Breast epithelium (tissue), 3 donors: Measurements from ENCODE around the gene LGALS8.

ENCODE experiments used
- CTCF ChIP-seq, 3 donors: fragments of 450-650 bp; IDR thresholded peaks; one replicate each; pipeline ENCODE4 v1.5.1; 2016 to 2017; ENCODE audit warnings: antibody characterized with exemption in 3 of 3, mild to moderate bottlenecking in 3 of 3, moderate library complexity in 3 of 3
- POLR2A ChIP-seq: fragments of 450-650 bp; IDR thresholded peaks from one replicate; pipeline ENCODE4 v1.6.1; 2016; ENCODE audit warnings: antibody characterized with exemption, mild to moderate bottlenecking, moderate library complexity
- POLR2AphosphoS5 ChIP-seq, 3 donors: sonication (generic); formaldehyde crosslinking; IDR thresholded peaks; one replicate each; pipeline ENCODE4 v1.6.1; 2017; ENCODE audit warnings: antibody characterized with exemption in 3 of 3

GRCh38 chr1:236502579-236502971 lies 21.2 kb upstream of the LGALS8 start:
- TF ChIP-seq POLR2AphosphoS5 (IDR thresholded peaks at IDR 0.05) = no peak
- TF ChIP-seq CTCF (IDR thresholded peaks at IDR 0.05) = no peak
- TF ChIP-seq POLR2A = no peak
